Measurements from ENCODE around the gene ARID1B. TPM values are rescaled to one million over a fixed set of nuclear protein-coding genes. Genes with fewer than 3 reads are reported as not detected.

The ARID1B gene
- total RNA-seq, 1 experiment from 2014 or later: 60.3 TPM

DNA sequence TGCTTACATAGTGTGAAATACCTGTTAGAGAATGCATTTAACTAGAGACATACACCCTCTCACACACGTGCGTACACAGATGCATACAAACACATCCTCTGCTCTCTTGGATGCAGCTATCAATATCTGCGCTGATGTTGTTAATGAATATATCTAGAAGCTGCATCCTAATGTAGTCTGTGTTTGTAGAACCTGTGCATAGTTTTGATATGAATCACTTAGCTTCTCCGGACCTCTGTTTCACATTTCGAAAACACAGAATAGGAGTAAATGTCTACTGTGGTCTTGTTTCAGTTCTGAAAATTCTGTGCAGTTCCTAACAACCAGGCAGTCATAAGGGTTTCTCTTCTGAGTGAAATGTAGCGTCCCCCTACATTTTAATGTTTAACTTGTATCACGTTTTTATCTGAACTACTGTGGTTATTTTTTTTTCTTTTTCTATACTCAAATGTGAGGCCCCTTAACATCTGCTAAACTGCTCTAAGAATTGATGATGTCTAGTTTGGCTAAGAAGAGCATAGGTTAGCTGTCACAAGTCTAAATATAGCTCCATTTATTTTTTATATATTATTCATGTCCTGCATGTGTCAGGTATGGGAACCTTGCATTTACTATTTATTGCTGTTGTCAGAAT lies 291.6 kb downstream of the ARID1B start (continued):
- TF ChIP-seq FOXP4 (CRISPR knock-in tag; IDR thresholded peaks at IDR 0.05): no peak
- TF ChIP-seq NFATC4 (CRISPR knock-in tag; IDR thresholded peaks at IDR 0.05): no peak

GRCh38 chr6:157069585-157069984 lies 292.4 kb downstream of the ARID1B start:
- CTCF ChIA-PET: interaction anchor here (0.9 to 2.3 kb wide), 4 partner anchors 24 to 90 kb away, joined by 3 to 8 read pairs (median 4); no protein-coding TSS in a partner anchor
- H3K36me3 Mint-ChIP-seq: no peaks in the 10 kb centered on the region
- no peaks in the 10 kb centered on the region for H3K9me3 Mint-ChIP-seq
- TF ChIP-seq ZNF317 (CRISPR knock-in tag; IDR thresholded peaks at IDR 0.05; ENCODE audit: borderline replicate concordance, low read depth) (peak; percentile 83), OVOL2 (CRISPR knock-in tag; IDR thresholded peaks at IDR 0.05; ENCODE audit: borderline replicate concordance) (no peak)
- no peak overlapping the region for H3K4me3 Mint-ChIP-seq
- POLR2A ChIA-PET: interaction anchor here (0.7 kb wide), 1 partner anchor 49 kb away, joined by 3 read pairs; no protein-coding TSS in a partner anchor
- H3K4me1 Mint-ChIP-seq: peaks cover 42% of the 10 kb centered on the region
- H3K27ac Mint-ChIP-seq: 0 out of 2 replicates have a peak overlapping the region, but pooled peaks have one; percentile 18
- DNase-seq (ENCODE audit: low spot score): no peak
- H3K27me3 Mint-ChIP-seq (ENCODE audit: low read depth): no peaks in the 10 kb centered on the region
- ATAC-seq: peak; percentile 65

DNA sequence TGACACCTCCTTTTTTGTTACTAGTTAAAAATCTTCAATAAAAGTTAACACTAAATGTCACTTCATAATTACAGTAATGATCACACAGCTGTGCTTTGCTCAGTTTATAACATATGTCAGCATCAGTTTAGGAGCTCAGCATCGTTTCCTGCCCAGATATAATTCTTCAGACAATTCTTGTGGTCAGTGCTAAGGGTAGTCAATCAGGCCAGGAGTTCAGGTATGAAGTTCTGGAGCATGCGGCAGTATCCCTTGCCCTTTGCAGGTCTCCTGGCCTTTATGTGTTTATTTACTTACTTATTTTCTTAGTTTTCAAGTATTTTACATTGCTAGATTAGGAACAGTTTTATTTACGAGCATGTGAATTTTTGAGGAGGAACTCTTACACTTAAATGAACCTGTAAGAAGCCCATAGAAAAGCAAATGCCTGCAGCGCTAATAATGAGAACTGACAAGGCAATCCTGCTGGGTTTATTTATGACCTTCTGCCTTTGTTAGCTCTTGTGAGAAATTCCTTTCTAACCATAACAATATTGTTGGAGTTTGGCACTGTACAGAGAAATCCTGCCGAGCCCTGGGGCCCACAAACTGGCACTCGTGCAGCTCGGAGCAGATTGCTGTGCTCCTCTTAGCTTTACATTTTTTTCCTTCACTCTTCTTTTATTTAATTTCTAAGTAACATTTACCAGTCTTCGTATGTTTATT lies 293.4 kb downstream of the ARID1B start:
- Mint-ChIP-seq H3K9me3 (no peaks in the 10 kb centered on the region), H3K36me3 (no peaks in the 10 kb centered on the region), H3K27me3 (ENCODE audit: low read depth) (no peaks in the 10 kb centered on the region), H3K4me3 (no peak overlapping the region), H3K4me1 (peaks cover 44% of the 10 kb centered on the region), H3K27ac (no peak overlapping the region)
- ChIA-PET POLR2A (no interaction called here), CTCF (interaction anchor here (0.6 to 2.2 kb wide), 5 partner anchors 25 to 114 kb away, joined by 3 to 6 read pairs (median 3); no protein-coding TSS in a partner anchor)
- DNase-seq (ENCODE audit: low spot score): no peak
- no peak; the same call in 1 of the 2 replicates for ATAC-seq
- no peak for TF ChIP-seq TEAD4 (CRISPR knock-in tag; IDR thresholded peaks at IDR 0.05)
- no peak for TF ChIP-seq ZNF219 (CRISPR knock-in tag; IDR thresholded peaks at IDR 0.05; ENCODE audit: borderline replicate concordance)
- no peak for TF ChIP-seq ZNF232 (CRISPR knock-in tag; IDR thresholded peaks at IDR 0.05)
- TF ChIP-seq USF2 (CRISPR knock-in tag; IDR thresholded peaks at IDR 0.05): no peak
- no peak for TF ChIP-seq CBFB (CRISPR knock-in tag; IDR thresholded peaks at IDR 0.05; ENCODE audit: low read depth)
- no peak for TF ChIP-seq ZNF512 (CRISPR knock-in tag; IDR thresholded peaks at IDR 0.05; ENCODE audit: borderline replicate concordance)
- TF ChIP-seq NFATC4 (CRISPR knock-in tag; IDR thresholded peaks at IDR 0.05): no peak
- TF ChIP-seq ZNF416 (CRISPR knock-in tag; IDR thresholded peaks at IDR 0.05): no peak
- TF ChIP-seq ETV6 (CRISPR knock-in tag; IDR thresholded peaks at IDR 0.05): no peak
- TF ChIP-seq, protein P1, sequence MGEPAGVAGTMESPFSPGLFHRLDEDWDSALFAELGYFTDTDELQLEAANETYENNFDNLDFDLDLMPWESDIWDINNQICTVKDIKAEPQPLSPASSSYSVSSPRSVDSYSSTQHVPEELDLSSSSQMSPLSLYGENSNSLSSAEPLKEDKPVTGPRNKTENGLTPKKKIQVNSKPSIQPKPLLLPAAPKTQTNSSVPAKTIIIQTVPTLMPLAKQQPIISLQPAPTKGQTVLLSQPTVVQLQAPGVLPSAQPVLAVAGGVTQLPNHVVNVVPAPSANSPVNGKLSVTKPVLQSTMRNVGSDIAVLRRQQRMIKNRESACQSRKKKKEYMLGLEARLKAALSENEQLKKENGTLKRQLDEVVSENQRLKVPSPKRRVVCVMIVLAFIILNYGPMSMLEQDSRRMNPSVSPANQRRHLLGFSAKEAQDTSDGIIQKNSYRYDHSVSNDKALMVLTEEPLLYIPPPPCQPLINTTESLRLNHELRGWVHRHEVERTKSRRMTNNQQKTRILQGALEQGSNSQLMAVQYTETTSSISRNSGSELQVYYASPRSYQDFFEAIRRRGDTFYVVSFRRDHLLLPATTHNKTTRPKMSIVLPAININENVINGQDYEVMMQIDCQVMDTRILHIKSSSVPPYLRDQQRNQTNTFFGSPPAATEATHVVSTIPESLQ (CRISPR knock-in tag; IDR thresholded peaks at IDR 0.05): no peak
- TF ChIP-seq HMGXB4 (CRISPR knock-in tag; IDR thresholded peaks at IDR 0.05): no peak
- TF ChIP-seq ZNF121 (CRISPR knock-in tag; IDR thresholded peaks at IDR 0.05): no peak
